Progenitor cell of endocrine pancreas (in vitro differentiated cells): ENCODE measurements around the gene SIX1. TPM values are rescaled to one million over a fixed set of nuclear protein-coding genes. Genes with fewer than 3 reads are reported as not detected.
A peak's percentile ranks its signal among the peaks of the same experiment; 100 is the strongest.

Experiments used
- DNase-seq: peaks from one replicate; pipeline ENCODE4 v3.0.0; 2021; ENCODE audit warnings: low spot score; ENCODE audit not compliant: unreplicated experiment
- H3K27ac Mint-ChIP-seq: 2 replicates; pipeline ENCODE4 v1.8.0; 2021; ENCODE audit warnings: mild to moderate bottlenecking, moderate library complexity, mixed read lengths
- H3K27me3 Mint-ChIP-seq: 2 replicates; pipeline ENCODE4 v1.8.0; 2021; ENCODE audit warnings: mixed read lengths
- H3K36me3 Mint-ChIP-seq: 2 replicates; pipeline ENCODE4 v1.8.0; 2022; ENCODE audit warnings: mixed read lengths; ENCODE audit not compliant: insufficient read depth
- H3K4me1 Mint-ChIP-seq: 2 replicates; pipeline ENCODE4 v1.8.0; 2021; ENCODE audit warnings: low read depth, mixed read lengths
- H3K4me3 Mint-ChIP-seq: 2 replicates; pipeline ENCODE4 v1.8.0; 2021; ENCODE audit warnings: low read depth, mild to moderate bottlenecking, moderate library complexity, mixed read lengths
- H3K9me3 Mint-ChIP-seq: 2 replicates; pipeline ENCODE4 v1.8.0; 2021; ENCODE audit warnings: low read depth, mixed read lengths
- CTCF ChIP-seq: fragments of 200-600 bp; sonication (generic); IDR thresholded peaks from one replicate; pipeline ENCODE4 v1.5.0; 2021; ENCODE audit warnings: antibody characterized with exemption, mild to moderate bottlenecking; ENCODE audit not compliant: unreplicated experiment
- long read RNA-seq: library from polyadenylated mRNA; unstranded; transcript quantifications from one replicate; pipeline ENCODE4 v2.0.0, GENCODE V29; 2020
- total RNA-seq: library from RNA; stranded (reverse); gene quantifications from 2 replicates; pipeline ENCODE4 v1.2.1, GENCODE V29; 2021

SIX1 gene
- 0.79 and 1.0 TPM in 2 replicates for total RNA-seq
- long read RNA-seq, partial matches to known transcripts: 0 of 2 reads
- long read RNA-seq, other reads (novel, unspliced or antisense): 0 of 2 reads

GRCh38 chr14:60648934-60649874 lies at the start of gene SIX1:
Gene SIX1, minus strand, starts transcription at chr14:60649477. Its CDS starts 288 bp downstream, at chr14:60649189.
- TF ChIP-seq CTCF: no peak
- Mint-ChIP-seq H3K4me1 (peaks cover 20% of the 10 kb centered on the region), H3K9me3 (no peaks in the 10 kb centered on the region), H3K27ac (peak within 1 kb of the TSS; percentile 43), H3K27me3 (peaks cover 96% of the 10 kb centered on the region), H3K36me3 (no peaks in the 10 kb centered on the region), H3K4me3 (peak within 1 kb of the TSS; percentile 60)
- DNase-seq: peak; percentile 53

GRCh38 chr14:60695327-60695726 lies 46.0 kb upstream of the SIX1 start:
- no peaks in the 10 kb centered on the region for H3K27me3 Mint-ChIP-seq
- DNase-seq: no peak
- peaks cover 22% of the 10 kb centered on the region for H3K9me3 Mint-ChIP-seq
- H3K36me3 Mint-ChIP-seq: peaks cover under 1% of the 10 kb centered on the region
- H3K4me1 Mint-ChIP-seq: no peaks in the 10 kb centered on the region
- no peak for TF ChIP-seq CTCF
- no peak overlapping the region for H3K27ac Mint-ChIP-seq
- no peak overlapping the region for H3K4me3 Mint-ChIP-seq

- Mint-ChIP-seq H3K4me3 (no peak overlapping the region), H3K9me3 (no peaks in the 10 kb centered on the region), H3K27ac (no peak overlapping the region), H3K4me1 (peaks cover 5% of the 10 kb centered on the region), H3K36me3 (no peaks in the 10 kb centered on the region), H3K27me3 (no peaks in the 10 kb centered on the region)
- no peak for TF ChIP-seq CTCF
- DNase-seq: no peak
Observed at GRCh38 chr14:60691383-60692113, 42.3 kb upstream of the SIX1 start.

- DNase-seq: no peak
- Mint-ChIP-seq H3K27ac (no peak overlapping the region), H3K4me3 (no peak overlapping the region), H3K9me3 (peaks cover 5% of the 10 kb centered on the region), H3K4me1 (peaks cover 5% of the 10 kb centered on the region), H3K36me3 (no peaks in the 10 kb centered on the region), H3K27me3 (no peaks in the 10 kb centered on the region)
- TF ChIP-seq CTCF: no peak
Observed at GRCh38 chr14:60686865-60687264, 37.6 kb upstream of the SIX1 start.

GRCh38 chr14:60684203-60684602 lies 34.9 kb upstream of the SIX1 start:
- no peak overlapping the region for H3K4me3 Mint-ChIP-seq
- peaks cover 5% of the 10 kb centered on the region for H3K9me3 Mint-ChIP-seq
- H3K27ac Mint-ChIP-seq: no peak overlapping the region
- H3K27me3 Mint-ChIP-seq: peaks cover 4% of the 10 kb centered on the region
- H3K4me1 Mint-ChIP-seq: peaks cover 8% of the 10 kb centered on the region
- no peak for DNase-seq
- no peak for TF ChIP-seq CTCF
- no peaks in the 10 kb centered on the region for H3K36me3 Mint-ChIP-seq
